ENCODE measurements around the gene ATOH8.

ATOH8 gene

GRCh38 chr2:85796341-85797262, 42.8 kb downstream of the ATOH8 start:
- in situ Hi-C loops (cut with MboI; ENCODE audit: low sequenced_read_pairs), result no loop called here

GRCh38 chr2:85797263-85797660, 43.5 kb downstream of the ATOH8 start:
- in situ Hi-C loops (cut with MboI; ENCODE audit: low sequenced_read_pairs), result no loop called here

- in situ Hi-C loops (cut with MboI; ENCODE audit: low sequenced_read_pairs), result no loop called here
These were observed 44.1 kb downstream of the ATOH8 start for GRCh38 chr2:85797921-85798320.

- in situ Hi-C loops (cut with MboI; ENCODE audit: low sequenced_read_pairs), result no loop called here
These were observed 45.6 kb downstream of the ATOH8 start for GRCh38 chr2:85799215-85799956.

GRCh38 chr2:85800586-85800985, 46.8 kb downstream of the ATOH8 start:
- in situ Hi-C loops (cut with MboI; ENCODE audit: low sequenced_read_pairs), result no loop called here

- in situ Hi-C loops (cut with MboI; ENCODE audit: low sequenced_read_pairs), result no loop called here
These were observed 48.1 kb downstream of the ATOH8 start for GRCh38 chr2:85801871-85802270.

GRCh38 chr2:85802354-85803103, 48.7 kb downstream of the ATOH8 start:
- in situ Hi-C loops (cut with MboI; ENCODE audit: low sequenced_read_pairs), result no loop called here

GRCh38 chr2:85803704-85804425, 50.1 kb downstream of the ATOH8 start:
- in situ Hi-C loops (cut with MboI; ENCODE audit: low sequenced_read_pairs), result no loop called here

- in situ Hi-C loops (cut with MboI; ENCODE audit: low sequenced_read_pairs), result no loop called here
These were observed 50.8 kb downstream of the ATOH8 start for GRCh38 chr2:85804583-85804982.

- in situ Hi-C loops (cut with MboI; ENCODE audit: low sequenced_read_pairs), result no loop called here
These were observed 52.7 kb downstream of the ATOH8 start for GRCh38 chr2:85806358-85807118.

- in situ Hi-C loops (cut with MboI; ENCODE audit: low sequenced_read_pairs), result no loop called here
These were observed 54.0 kb downstream of the ATOH8 start for GRCh38 chr2:85807756-85808155.

GRCh38 chr2:85810371-85811179, 56.8 kb downstream of the ATOH8 start:
- in situ Hi-C loops (cut with MboI; ENCODE audit: low sequenced_read_pairs), result loop anchor here (5.0 to 10.0 kb wide), 2 partner anchors 68 to 156 kb away; no protein-coding TSS in a partner anchor

- in situ Hi-C loops (cut with MboI; ENCODE audit: low sequenced_read_pairs), result loop anchor here (5.0 to 10.0 kb wide), 2 partner anchors 69 to 157 kb away; no protein-coding TSS in a partner anchor
These were observed 57.6 kb downstream of the ATOH8 start for GRCh38 chr2:85811180-85812093.

- in situ Hi-C loops (cut with MboI; ENCODE audit: low sequenced_read_pairs), result loop anchor here (5.0 to 10.0 kb wide), 2 partner anchors 70 to 157 kb away; no protein-coding TSS in a partner anchor
These were observed 58.4 kb downstream of the ATOH8 start for GRCh38 chr2:85812094-85812735.

- in situ Hi-C loops (cut with MboI; ENCODE audit: low sequenced_read_pairs), result loop anchor here (5.0 to 10.0 kb wide), 2 partner anchors 71 to 159 kb away; no protein-coding TSS in a partner anchor
These were observed 59.6 kb downstream of the ATOH8 start for GRCh38 chr2:85813211-85813981.

All from HL-60/S4 (cell line).